ENCODE results near the gene ERAP2. TPM values are rescaled to one million over a fixed set of nuclear protein-coding genes. Genes with fewer than 3 reads are reported as not detected.

ERAP2 gene
- total RNA-seq, 1 experiment from 2014 or later, result 4.5 TPM

DNA sequence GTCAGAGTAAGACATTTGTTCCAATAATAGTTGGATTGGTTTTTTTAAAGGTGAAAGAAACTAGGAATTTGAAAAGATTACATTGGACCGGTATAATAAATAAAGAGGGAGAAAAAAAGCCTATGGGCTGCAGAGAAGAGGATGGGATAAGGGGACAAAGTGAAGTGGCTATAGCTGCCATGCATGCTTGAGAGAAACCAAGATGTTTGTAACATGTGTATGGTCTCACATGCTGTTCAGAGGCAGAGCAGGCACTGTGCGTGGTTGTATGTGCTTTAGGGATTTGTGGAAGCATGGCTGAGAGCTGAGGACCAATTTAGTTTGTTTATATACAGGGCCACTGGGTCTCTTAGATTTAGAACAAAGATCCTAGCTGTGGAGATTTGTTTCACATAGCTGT is 92.3 kb downstream of the ERAP2 start:
- Mint-ChIP-seq H3K27me3 (ENCODE audit: insufficient read depth, unreplicated experiment) (no peaks in the 10 kb centered on the region), H3K27ac (ENCODE audit: unreplicated experiment) (no peak overlapping the region), H3K4me3 (ENCODE audit: unreplicated experiment) (no peak overlapping the region), H3K9me3 (ENCODE audit: unreplicated experiment) (no peaks in the 10 kb centered on the region), H3K4me1 (ENCODE audit: low read depth, unreplicated experiment) (peaks cover 12% of the 10 kb centered on the region), H3K36me3 (ENCODE audit: insufficient read depth, unreplicated experiment) (no peaks in the 10 kb centered on the region)
- Histone ChIP-seq H3K27me3 (replicated peaks; ENCODE audit: control insufficient read depth, insufficient read depth, low read length) (no peaks in the 10 kb centered on the region), H3K4me1 (peaks cover 6% of the 10 kb centered on the region; the same call in 1 of the 2 replicates), H3K9me3 (no peaks in the 10 kb centered on the region), H3K4me3 (ENCODE audit: low read depth, low read length) (no peak overlapping the region), H3K36me3 (ENCODE audit: control insufficient read depth, insufficient read depth, low read length) (no peaks in the 10 kb centered on the region)
- ChIA-PET CTCF (no interaction called here), POLR2A (no interaction called here)
- no peak for DNase-seq
- TF ChIP-seq, protein P1, sequence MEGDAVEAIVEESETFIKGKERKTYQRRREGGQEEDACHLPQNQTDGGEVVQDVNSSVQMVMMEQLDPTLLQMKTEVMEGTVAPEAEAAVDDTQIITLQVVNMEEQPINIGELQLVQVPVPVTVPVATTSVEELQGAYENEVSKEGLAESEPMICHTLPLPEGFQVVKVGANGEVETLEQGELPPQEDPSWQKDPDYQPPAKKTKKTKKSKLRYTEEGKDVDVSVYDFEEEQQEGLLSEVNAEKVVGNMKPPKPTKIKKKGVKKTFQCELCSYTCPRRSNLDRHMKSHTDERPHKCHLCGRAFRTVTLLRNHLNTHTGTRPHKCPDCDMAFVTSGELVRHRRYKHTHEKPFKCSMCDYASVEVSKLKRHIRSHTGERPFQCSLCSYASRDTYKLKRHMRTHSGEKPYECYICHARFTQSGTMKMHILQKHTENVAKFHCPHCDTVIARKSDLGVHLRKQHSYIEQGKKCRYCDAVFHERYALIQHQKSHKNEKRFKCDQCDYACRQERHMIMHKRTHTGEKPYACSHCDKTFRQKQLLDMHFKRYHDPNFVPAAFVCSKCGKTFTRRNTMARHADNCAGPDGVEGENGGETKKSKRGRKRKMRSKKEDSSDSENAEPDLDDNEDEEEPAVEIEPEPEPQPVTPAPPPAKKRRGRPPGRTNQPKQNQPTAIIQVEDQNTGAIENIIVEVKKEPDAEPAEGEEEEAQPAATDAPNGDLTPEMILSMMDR (IDR thresholded peaks at IDR 0.05; ENCODE audit: insufficient read depth in 1 of 2, low read depth in 1 of 2, low read length in 1 of 2, severe bottlenecking in 1 of 2, unreplicated experiment in 1 of 2), result no peak
- BruUV-seq (replicated peaks), result no TSS peak
- intact Hi-C loops (cut with micrococcal nuclease; ENCODE audit: unreplicated experiment), result no loop called here

Other genes with a start within 250 kb of the ERAP2 start
- gene CAST, start 214.1 kb upstream of the ERAP2 start, total RNA-seq (2022), result 418 and 426 TPM in 2 replicates
- gene ERAP1, start 68.6 kb upstream of the ERAP2 start, total RNA-seq (2022), result 31.8 and 32.0 TPM in 2 replicates
- gene LNPEP, start 59.6 kb downstream of the ERAP2 start, total RNA-seq (2022), result 21.4 and 21.9 TPM in 2 replicates